ENCODE results near the gene CD226. TPM values are rescaled to one million over a fixed set of nuclear protein-coding genes. Genes with fewer than 3 reads are reported as not detected.

CD226 gene
- total RNA-seq, 2 donors from 2014 or later: 1.0 to 1.1 TPM

DNA sequence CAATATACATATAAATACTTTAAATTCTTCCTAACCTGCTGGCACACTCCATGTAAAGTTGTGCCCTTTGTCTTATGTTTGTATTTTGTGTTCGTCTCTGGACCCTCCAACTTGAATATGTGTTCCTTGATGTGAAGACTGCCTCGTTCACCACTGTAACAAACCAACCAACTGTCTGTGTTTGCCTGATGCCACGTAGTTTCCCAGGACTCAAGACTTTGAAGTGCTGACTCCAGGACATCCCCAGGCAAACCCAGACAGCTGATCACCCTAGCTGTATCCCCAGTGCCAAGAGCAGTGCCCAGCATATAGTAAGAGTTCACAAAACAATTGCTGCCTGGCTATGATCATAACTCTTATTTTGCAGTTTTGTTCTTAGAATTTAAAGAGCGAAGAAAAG lies 15.5 kb upstream of the CD226 start:
- no peak for DNase-seq
- Histone ChIP-seq H3K27ac (no peak overlapping the region), H3K9ac (ENCODE audit: low read depth in 2 of 2, low read length in 2 of 2) (no peak overlapping the region), H3K9me3 (no peaks in the 10 kb centered on the region), H3K36me3 (no peaks in the 10 kb centered on the region), H3K4me1 (no peaks in the 10 kb centered on the region), H3K27me3 (no peaks in the 10 kb centered on the region), H3K4me3 (no peak overlapping the region)
- no peak for TF ChIP-seq CTCF (IDR thresholded peaks at IDR 0.05)
- intact Hi-C loops (cut with DNase I): no loop called here

- intact Hi-C loops (cut with DNase I): no loop called here
- H3K9ac ChIP-seq (ENCODE audit: low read depth in 2 of 2, low read length in 2 of 2): no peak overlapping the region
- no peaks in the 10 kb centered on the region for H3K36me3 ChIP-seq
- no peaks in the 10 kb centered on the region for H3K27me3 ChIP-seq
- no peaks in the 10 kb centered on the region for H3K4me1 ChIP-seq
- TF ChIP-seq CTCF (IDR thresholded peaks at IDR 0.05): no peak
- no peaks in the 10 kb centered on the region for H3K9me3 ChIP-seq
- no peak overlapping the region for H3K27ac ChIP-seq
- DNase-seq: no peak
- H3K4me3 ChIP-seq: no peak overlapping the region
Measured at GRCh38 chr18:69961718-69962117, 14.0 kb upstream of the CD226 start.

GRCh38 chr18:69958422-69958821 lies 10.7 kb upstream of the CD226 start:
- DNase-seq: no peak
- Histone ChIP-seq H3K4me1 (no peaks in the 10 kb centered on the region), H3K27me3 (no peaks in the 10 kb centered on the region), H3K27ac (no peak overlapping the region), H3K4me3 (no peak overlapping the region), H3K9me3 (no peaks in the 10 kb centered on the region), H3K9ac (ENCODE audit: low read depth in 2 of 2, low read length in 2 of 2) (no peak overlapping the region), H3K36me3 (no peaks in the 10 kb centered on the region)
- intact Hi-C loops (cut with DNase I): no loop called here
- no peak for TF ChIP-seq CTCF (IDR thresholded peaks at IDR 0.05)

DNA sequence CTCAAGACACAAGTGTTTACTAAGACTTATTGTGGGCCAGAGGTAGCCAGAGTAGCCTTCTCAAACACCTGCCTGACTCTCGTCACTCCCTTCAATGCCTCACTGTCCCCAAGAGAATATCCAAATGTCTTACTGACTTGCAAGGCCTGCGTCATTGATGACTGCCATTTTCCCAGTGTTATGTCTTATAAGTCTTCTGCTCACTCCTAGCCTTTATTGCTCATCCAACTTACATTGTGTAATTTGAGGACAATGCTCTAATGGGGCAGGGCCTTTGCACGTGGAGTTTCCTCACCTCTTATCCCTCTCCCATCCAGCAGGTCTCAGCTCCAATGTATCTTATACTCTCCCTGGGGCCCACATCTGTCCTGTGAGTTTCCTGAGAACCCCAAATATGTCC lies 10.1 kb upstream of the CD226 start:
- no peak for DNase-seq
- intact Hi-C loops (cut with DNase I): no loop called here
- TF ChIP-seq CTCF (IDR thresholded peaks at IDR 0.05): no peak

GRCh38 chr18:69956665-69957620 lies 9.3 kb upstream of the CD226 start:
- no peaks in the 10 kb centered on the region for H3K27me3 ChIP-seq
- intact Hi-C loops (cut with DNase I): no loop called here
- TF ChIP-seq CTCF (IDR thresholded peaks at IDR 0.05): no peak
- no peaks in the 10 kb centered on the region for H3K9me3 ChIP-seq
- H3K4me1 ChIP-seq: no peaks in the 10 kb centered on the region
- H3K9ac ChIP-seq (ENCODE audit: low read depth in 2 of 2, low read length in 2 of 2): no peak overlapping the region
- no peak overlapping the region for H3K27ac ChIP-seq
- no peaks in the 10 kb centered on the region for H3K36me3 ChIP-seq
- DNase-seq: no peak
- no peak overlapping the region for H3K4me3 ChIP-seq

More for the DNA sequence above, 10.1 kb upstream of the CD226 start:
- Histone ChIP-seq H3K27me3 (no peaks in the 10 kb centered on the region), H3K9me3 (no peaks in the 10 kb centered on the region), H3K4me3 (no peak overlapping the region), H3K9ac (ENCODE audit: low read depth in 2 of 2, low read length in 2 of 2) (no peak overlapping the region), H3K27ac (no peak overlapping the region), H3K36me3 (no peaks in the 10 kb centered on the region), H3K4me1 (no peaks in the 10 kb centered on the region)
